CD14-positive monocyte (primary cell): ENCODE results near the gene TPSG1. TPM values are rescaled to one million over a fixed set of nuclear protein-coding genes. Genes with fewer than 3 reads are reported as not detected.
A peak's percentile ranks its signal among the peaks of the same experiment; 100 is the strongest.
"Not testable (repeated sequence)": the region's sequence is repeated elsewhere in the genome, so short reads cannot be mapped to it uniquely, and the experiment has no call there.

Source experiments
- DNase-seq, 3 donors: peaks; one replicate each; pipeline ENCODE4 v3.0.0-alpha.2; 2011 to 2022
- H2AFZ ChIP-seq: 2 replicates; pipeline ENCODE4 v1.6.0; 2012; ENCODE audit warnings: mild to moderate bottlenecking, low read depth, low read length, inconsistent platforms; ENCODE audit not compliant: insufficient read depth, poor library complexity, severe bottlenecking
- H3K27ac ChIP-seq, 2 donors: 1 replicate in 1 of 2; 2 replicates in 1 of 2; pipeline ENCODE4 v1.5.1; 2012 to 2013; ENCODE audit warnings: low read length in 2 of 2, control low read depth in 1 of 2, inconsistent platforms in 1 of 2, low read depth in 1 of 2, mild to moderate bottlenecking in 1 of 2
- H3K27me3 ChIP-seq, 2 donors: one replicate each; pipeline versions ENCODE4 v1.6.0 to v1.6.1; 2011 to 2013; ENCODE audit warnings: low read length in 2 of 2; ENCODE audit not compliant: control insufficient read depth in 2 of 2, insufficient read depth in 2 of 2
- H3K36me3 ChIP-seq, 2 donors: replicated peaks in 1 of 2; 1 replicate in 1 of 2; 2 replicates in 1 of 2; pipeline versions ENCODE4 v1.5.1 to v1.6.1; 2012 to 2013; ENCODE audit warnings: low read length in 2 of 2, control low read depth in 1 of 2, inconsistent platforms in 1 of 2, mild to moderate bottlenecking in 1 of 2; ENCODE audit not compliant: insufficient read depth in 2 of 2, control insufficient read depth in 1 of 2
- H3K4me1 ChIP-seq, 2 donors: 1 replicate in 1 of 2; 2 replicates in 1 of 2; pipeline versions ENCODE4 v1.5.1 to v1.6.1; 2012 to 2013; ENCODE audit warnings: low read length in 2 of 2, control low read depth in 1 of 2, inconsistent platforms in 1 of 2, mild to moderate bottlenecking in 1 of 2, moderate library complexity in 1 of 2; ENCODE audit not compliant: insufficient read depth in 2 of 2, control insufficient read depth in 1 of 2
- H3K4me2 ChIP-seq: replicated peaks from 2 replicates; pipeline ENCODE3; 2012; ENCODE audit warnings: low read length, moderate library complexity, mild to moderate bottlenecking; ENCODE audit not compliant: poor library complexity, severe bottlenecking; ENCODE audit errors: extremely low read depth
- H3K4me3 ChIP-seq, 3 experiments: fragments of 200-600 bp in 1 of 3; sonication (generic) in 1 of 3; replicated peaks in 1 of 3; 1 replicate in 2 of 3; 2 replicates in 1 of 3; pipeline ENCODE4 v1.5.1; 2011 to 2013; ENCODE audit warnings: low read length in 3 of 3, mild to moderate bottlenecking in 3 of 3, control low read depth in 2 of 3, low read depth in 2 of 3, inconsistent platforms in 1 of 3, moderate library complexity in 1 of 3
- H3K79me2 ChIP-seq: 2 replicates; pipeline ENCODE4 v1.6.0; 2012; ENCODE audit warnings: mild to moderate bottlenecking, control low read depth, inconsistent platforms, low read length, moderate library complexity; ENCODE audit not compliant: insufficient read depth
- H3K9ac ChIP-seq: 2 replicates; pipeline ENCODE4 v1.6.0; 2017; ENCODE audit warnings: low read length, mild to moderate bottlenecking; ENCODE audit not compliant: insufficient read depth, poor library complexity, severe bottlenecking
- H3K9me3 ChIP-seq, 2 donors: replicated peaks in 1 of 2; 1 replicate in 1 of 2; 2 replicates in 1 of 2; pipeline versions ENCODE4 v1.5.1 to v1.6.1; 2012 to 2013; ENCODE audit warnings: low read length in 2 of 2, control low read depth in 1 of 2; ENCODE audit not compliant: control insufficient read depth in 1 of 2, insufficient read depth in 1 of 2
- H4K20me1 ChIP-seq: 2 replicates; pipeline ENCODE4 v1.6.0; 2012; ENCODE audit warnings: mild to moderate bottlenecking, low read length, control low read depth, moderate library complexity; ENCODE audit not compliant: insufficient read depth
- H3K27ac Mint-ChIP-seq, 7 donors: one replicate each; pipeline ENCODE4 v1.8.0; 2020; ENCODE audit warnings: mild to moderate bottlenecking in 7 of 7, mixed read lengths in 7 of 7, moderate library complexity in 6 of 7, inconsistent platforms in 2 of 7
- H3K27me3 Mint-ChIP-seq, 3 donors: one replicate each; pipeline ENCODE4 v1.8.0; 2021 to 2022; ENCODE audit warnings: low read depth in 3 of 3, mild to moderate bottlenecking in 3 of 3, mixed read lengths in 3 of 3, moderate library complexity in 3 of 3, inconsistent platforms in 1 of 3
- H3K36me3 Mint-ChIP-seq, 2 donors: one replicate each; pipeline ENCODE4 v1.8.0; 2020; ENCODE audit warnings: mixed read lengths in 2 of 2, inconsistent platforms in 1 of 2, mild to moderate bottlenecking in 1 of 2
- H3K4me1 Mint-ChIP-seq: one replicate; pipeline ENCODE4 v1.8.0; 2020; ENCODE audit warnings: mild to moderate bottlenecking, mixed read lengths
- H3K4me3 Mint-ChIP-seq, 2 donors: one replicate each; pipeline ENCODE4 v1.8.0; 2020; ENCODE audit warnings: mild to moderate bottlenecking in 2 of 2, mixed read lengths in 2 of 2, moderate library complexity in 1 of 2
- H3K9me3 Mint-ChIP-seq, 7 donors: one replicate each; pipeline ENCODE4 v1.8.0; 2020 to 2022; ENCODE audit warnings: mixed read lengths in 7 of 7, mild to moderate bottlenecking in 6 of 7, moderate library complexity in 6 of 7, inconsistent platforms in 2 of 7
- CTCF ChIP-seq: fragments of 200-600 bp; IDR thresholded peaks from one replicate; pipeline ENCODE4 v1.8.0; 2022; ENCODE audit warnings: antibody characterized with exemption, mild to moderate bottlenecking
- WGBS: methylation state at CpG from one replicate; pipeline ENCODE4 v1.1.5; 2013; ENCODE audit warnings: missing lambda C conversion rate; ENCODE audit not compliant: insufficient coverage; 5-methylcytosine and 5-hydroxymethylcytosine counted together
- intact Hi-C, 2 donors: fragments of 100-400 bp; cut with micrococcal nuclease; formaldehyde crosslinking; loops; one replicate each; pipeline versions ENCODE4 v1.15.0 to v1.15.1; 2023
- polyA plus RNA-seq, 3 donors: library from polyadenylated mRNA; depleted of rRNA in 1 of 3; unstranded in 2 of 3; stranded (reverse) in 1 of 3; fragments of 300-500 nt in 2 of 3; fragments of >200 nt in 1 of 3; fragmentation: Illumina TruSeq in 2 of 3; gene quantifications; 1 replicate in 2 of 3; 2 replicates in 1 of 3; pipeline ENCODE4 v1.2.3, GENCODE V29; 2012 to 2021

The TPSG1 gene
- polyA plus RNA-seq, 3 donors: not detected

GRCh38 chr16:1245452-1246020 lies 20.5 kb upstream of the TPSG1 start:
- Mint-ChIP-seq H3K27ac (peak overlapping the region in 3 of 7 donors; percentile 10 to 35 (median 10)), H3K4me3 (peak overlapping the region; percentile 50 to 56), H3K9me3 (peaks cover 0 to 4% (median 0%) of the 10 kb centered on the region in 7 donors), H3K4me1 (peaks cover 26% of the 10 kb centered on the region), H3K36me3 (no peaks in the 10 kb centered on the region), H3K27me3 (peaks cover 0 to 12% (median 10%) of the 10 kb centered on the region in 3 donors)
- peak overlapping the region; percentile 59 for H2AFZ ChIP-seq
- peak overlapping the region; percentile 43 for H3K9ac ChIP-seq
- 10% methylated on average over 11 of the region's 22 CpGs for WGBS
- no peaks in the 10 kb centered on the region for H3K79me2 ChIP-seq
- peaks cover 22 to 23% of the 10 kb centered on the region in 2 donors for H3K4me1 ChIP-seq
- H3K9me3 ChIP-seq: no peaks in the 10 kb centered on the region
- no peak for DNase-seq
- H3K36me3 ChIP-seq: no peaks in the 10 kb centered on the region
- intact Hi-C loops: no loop called here
- H3K4me3 ChIP-seq: peak overlapping the region in 1 of 3 experiments; percentile 30
- H3K27me3 ChIP-seq: no peaks in the 10 kb centered on the region
- no peak for TF ChIP-seq CTCF
- no peaks in the 10 kb centered on the region for H4K20me1 ChIP-seq
- H3K4me2 ChIP-seq: peak overlapping the region; percentile 36
- H3K27ac ChIP-seq: no peak overlapping the region

- Mint-ChIP-seq H3K27me3 (peaks cover 0 to 12% (median 10%) of the 10 kb centered on the region in 3 donors), H3K27ac (peak overlapping the region in 2 of 7 donors; percentile 5 to 14), H3K4me1 (peaks cover 26% of the 10 kb centered on the region), H3K36me3 (no peaks in the 10 kb centered on the region), H3K4me3 (peak overlapping the region; percentile 50 to 56), H3K9me3 (peaks cover 0 to 4% (median 0%) of the 10 kb centered on the region in 7 donors)
- no peaks in the 10 kb centered on the region for H3K79me2 ChIP-seq
- H3K4me2 ChIP-seq: peak overlapping the region; percentile 36
- peak overlapping the region; percentile 59 for H2AFZ ChIP-seq
- H3K27me3 ChIP-seq: no peaks in the 10 kb centered on the region
- peak overlapping the region; percentile 43 for H3K9ac ChIP-seq
- no peaks in the 10 kb centered on the region for H4K20me1 ChIP-seq
- no peak overlapping the region for H3K27ac ChIP-seq
- peaks cover 22 to 23% of the 10 kb centered on the region in 2 donors for H3K4me1 ChIP-seq
- DNase-seq: peak; percentile 21 to 86 (median 53)
- no peak for TF ChIP-seq CTCF
- no peaks in the 10 kb centered on the region for H3K36me3 ChIP-seq
- intact Hi-C loops: no loop called here
- no peaks in the 10 kb centered on the region for H3K9me3 ChIP-seq
- no CpG with 5 or more reads among the region's 12 CpGs for WGBS
- peak overlapping the region in 1 of 3 experiments; percentile 30 for H3K4me3 ChIP-seq
Observed at GRCh38 chr16:1244881-1245280, 19.8 kb upstream of the TPSG1 start.

GRCh38 chr16:1243907-1244850 lies 19.1 kb upstream of the TPSG1 start:
- H4K20me1 ChIP-seq, H3K4me3 Mint-ChIP-seq, H3K27me3 ChIP-seq, H3K79me2 ChIP-seq, H3K9me3 Mint-ChIP-seq, H3K27ac Mint-ChIP-seq, H2AFZ ChIP-seq, H3K9me3 ChIP-seq, H3K27ac ChIP-seq, H3K36me3 Mint-ChIP-seq, intact Hi-C loops, H3K36me3 ChIP-seq, H3K9ac ChIP-seq, H3K4me3 ChIP-seq, H3K4me2 ChIP-seq: not testable (repeated sequence)
- DNase-seq: peak in 1 of 3 donors; percentile 21
- 66% methylated on average over 7 of the region's 32 CpGs for WGBS
- H3K27me3 Mint-ChIP-seq: peaks cover 0 to 12% (median 10%) of the 10 kb centered on the region in 3 donors
- peaks cover 26% of the 10 kb centered on the region for H3K4me1 Mint-ChIP-seq
- peaks cover 22 to 23% of the 10 kb centered on the region in 2 donors for H3K4me1 ChIP-seq
